Naive B cell (primary cell): Measurements from ENCODE around the gene CES4A. TPM values are rescaled to one million over a fixed set of nuclear protein-coding genes. Genes with fewer than 3 reads are reported as not detected.
A peak's percentile ranks its signal among the peaks of the same experiment; 100 is the strongest.
"Not testable (repeated sequence)": the region's sequence is repeated elsewhere in the genome, so short reads cannot be mapped to it uniquely, and the experiment has no call there.

ENCODE experiments used
- ATAC-seq, 2 donors: fragments of 150-1000 bp; cut with Tn5 transposase; 2 replicates each; pipeline ENCODE4 v1.10.0; 2021; ENCODE audit warnings: low read depth in 2 of 2, mild to moderate bottlenecking in 2 of 2, moderate library complexity in 2 of 2
- DNase-seq: peaks from one replicate; pipeline ENCODE4 v3.0.0; 2022
- H3K27ac Mint-ChIP-seq, 6 donors: one replicate each; pipeline ENCODE4 v1.8.0; 2020 to 2022; ENCODE audit warnings: mild to moderate bottlenecking in 6 of 6, mixed read lengths in 6 of 6, moderate library complexity in 5 of 6, inconsistent platforms in 2 of 6
- H3K27me3 Mint-ChIP-seq, 3 donors: one replicate each; pipeline ENCODE4 v1.8.0; 2021 to 2022; ENCODE audit warnings: mixed read lengths in 3 of 3, mild to moderate bottlenecking in 1 of 3
- H3K36me3 Mint-ChIP-seq, 2 donors: one replicate each; pipeline ENCODE4 v1.8.0; 2020 to 2022; ENCODE audit warnings: mixed read lengths in 2 of 2, inconsistent platforms in 1 of 2, mild to moderate bottlenecking in 1 of 2
- H3K4me1 Mint-ChIP-seq, 3 donors: one replicate each; pipeline ENCODE4 v1.8.0; 2020 to 2022; ENCODE audit warnings: mixed read lengths in 3 of 3, inconsistent platforms in 1 of 3, mild to moderate bottlenecking in 1 of 3, moderate library complexity in 1 of 3
- H3K4me3 Mint-ChIP-seq, 8 donors: one replicate each; pipeline ENCODE4 v1.8.0; 2020 to 2022; ENCODE audit warnings: mild to moderate bottlenecking in 8 of 8, mixed read lengths in 8 of 8, moderate library complexity in 8 of 8, inconsistent platforms in 2 of 8
- H3K9me3 Mint-ChIP-seq, 7 donors: one replicate each; pipeline ENCODE4 v1.8.0; 2020 to 2022; ENCODE audit warnings: mixed read lengths in 7 of 7, mild to moderate bottlenecking in 5 of 7, inconsistent platforms in 2 of 7, moderate library complexity in 1 of 7
- polyA plus RNA-seq, 6 donors: library from polyadenylated mRNA; unstranded; fragments of 300-500 nt; fragmentation: Illumina TruSeq; gene quantifications; one replicate each; pipeline ENCODE4 v1.2.3, GENCODE V29; 2021; ENCODE audit warnings: low read depth in 6 of 6

Gene CES4A
- polyA plus RNA-seq, 6 donors from 2014 or later, result 0.61 to 5.8 (median 1.4) TPM

- Mint-ChIP-seq H3K36me3 (no peaks in the 10 kb centered on the region), H3K27ac (no peak overlapping the region), H3K4me1 (peaks cover 13 to 27% (median 17%) of the 10 kb centered on the region in 3 donors), H3K27me3 (peaks cover 8 to 37% (median 26%) of the 10 kb centered on the region in 3 donors), H3K9me3 (no peaks in the 10 kb centered on the region), H3K4me3 (no peak overlapping the region)
- ATAC-seq (no peak), DNase-seq (no peak)
These were observed 28.1 kb upstream of the CES4A start for GRCh38 chr16:66960270-66960669.

- Mint-ChIP-seq H3K27ac (peak within 1 kb of the TSS in 4 of 6 donors; percentile 14 to 92 (median 80)), H3K4me3 (peak within 1 kb of the TSS in 7 of 8 donors; percentile 31 to 75 (median 56))
- peak; percentile 79 to 84 for ATAC-seq
These were observed 27.2 kb upstream of the CES4A start, which contains the start of gene CES3 for GRCh38 chr16:66961065-66961744. TSS of gene CES3 (plus strand) at chr16:66961266. CDS start at chr16:66961308, 42 bp downstream.

DNA sequence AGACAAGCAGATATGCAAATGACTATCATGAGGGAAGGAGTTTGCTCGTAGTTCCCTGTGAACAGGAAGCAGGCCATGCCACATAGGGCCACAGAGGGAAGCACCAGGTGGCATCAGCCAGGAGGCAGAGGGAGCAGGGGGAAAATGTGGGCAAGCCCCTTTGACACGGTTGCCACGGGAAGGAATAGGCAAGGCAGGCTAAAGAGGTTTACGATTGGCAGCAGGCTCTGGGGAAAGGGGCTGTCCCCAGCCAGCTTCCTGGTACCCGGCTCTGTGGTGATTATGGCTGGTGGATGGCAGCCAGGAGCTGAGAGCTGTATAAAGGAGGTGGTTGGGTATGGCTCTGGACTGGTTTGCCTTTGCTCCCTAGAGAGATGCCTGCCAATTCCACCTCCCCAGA is 26.5 kb upstream of the CES4A start:
- peaks cover 13 to 27% (median 17%) of the 10 kb centered on the region in 3 donors for H3K4me1 Mint-ChIP-seq
- H3K36me3 Mint-ChIP-seq, result no peaks in the 10 kb centered on the region
- DNase-seq (no peak), ATAC-seq (peak; percentile 51 to 57)
- peak overlapping the region in 2 of 6 donors; percentile 88 to 92 for H3K27ac Mint-ChIP-seq
- no peaks in the 10 kb centered on the region for H3K9me3 Mint-ChIP-seq
- H3K27me3 Mint-ChIP-seq, result peaks cover 8 to 40% (median 32%) of the 10 kb centered on the region in 3 donors
- H3K4me3 Mint-ChIP-seq, result peak overlapping the region in 7 of 8 donors; percentile 31 to 75 (median 56)

More at GRCh38 chr16:66961065-66961744, 27.2 kb upstream of the CES4A start, which contains the start of gene CES3:
- Mint-ChIP-seq H3K27me3 (peaks cover 8 to 40% (median 26%) of the 10 kb centered on the region in 3 donors), H3K9me3 (no peaks in the 10 kb centered on the region), H3K36me3 (no peaks in the 10 kb centered on the region), H3K4me1 (peaks cover 13 to 27% (median 17%) of the 10 kb centered on the region in 3 donors)
- DNase-seq, result peak; percentile 19

GRCh38 chr16:66964049-66964448 is 24.3 kb upstream of the CES4A start:
- Mint-ChIP-seq H3K36me3 (no peaks in the 10 kb centered on the region), H3K27me3 (peaks cover 10 to 31% (median 29%) of the 10 kb centered on the region in 3 donors), H3K4me3 (no peak overlapping the region), H3K9me3 (no peaks in the 10 kb centered on the region), H3K27ac (peak overlapping the region in 1 of 6 donors; percentile 57), H3K4me1 (peaks cover 10 to 23% (median 13%) of the 10 kb centered on the region in 3 donors)
- DNase-seq (no peak), ATAC-seq (no peak)

GRCh38 chr16:66968847-66969246 is 19.5 kb upstream of the CES4A start:
- H3K27me3 Mint-ChIP-seq, result peaks cover 6 to 27% (median 12%) of the 10 kb centered on the region in 3 donors
- H3K4me1 Mint-ChIP-seq, result no peaks in the 10 kb centered on the region
- no peaks in the 10 kb centered on the region for H3K9me3 Mint-ChIP-seq
- no peaks in the 10 kb centered on the region for H3K36me3 Mint-ChIP-seq
- H3K4me3 Mint-ChIP-seq, result peak overlapping the region in 1 of 8 donors; percentile 80
- no peak for ATAC-seq
- H3K27ac Mint-ChIP-seq, result no peak overlapping the region
- DNase-seq, result no peak

GRCh38 chr16:66970775-66971720 is 17.3 kb upstream of the CES4A start:
- Mint-ChIP-seq H3K9me3 (no peaks in the 10 kb centered on the region), H3K4me1 (peaks cover 0 to 3% (median 0%) of the 10 kb centered on the region in 3 donors), H3K27me3 (peaks cover 0 to 32% (median 10%) of the 10 kb centered on the region in 3 donors), H3K36me3 (no peaks in the 10 kb centered on the region), H3K4me3 (no peak overlapping the region), H3K27ac (peak overlapping the region in 1 of 6 donors; percentile 60)
- no peak for DNase-seq
- ATAC-seq, result no peak

GRCh38 chr16:66972983-66973382 is 15.4 kb upstream of the CES4A start:
- H3K4me1 Mint-ChIP-seq, result peaks cover 3 to 6% (median 5%) of the 10 kb centered on the region in 3 donors
- H3K36me3 Mint-ChIP-seq, result no peaks in the 10 kb centered on the region
- H3K27me3 Mint-ChIP-seq, result peaks cover 0 to 34% (median 8%) of the 10 kb centered on the region in 3 donors
- H3K27ac Mint-ChIP-seq, result no peak overlapping the region
- DNase-seq (no peak), ATAC-seq (no peak)
- no peaks in the 10 kb centered on the region for H3K9me3 Mint-ChIP-seq
- no peak overlapping the region for H3K4me3 Mint-ChIP-seq

DNA sequence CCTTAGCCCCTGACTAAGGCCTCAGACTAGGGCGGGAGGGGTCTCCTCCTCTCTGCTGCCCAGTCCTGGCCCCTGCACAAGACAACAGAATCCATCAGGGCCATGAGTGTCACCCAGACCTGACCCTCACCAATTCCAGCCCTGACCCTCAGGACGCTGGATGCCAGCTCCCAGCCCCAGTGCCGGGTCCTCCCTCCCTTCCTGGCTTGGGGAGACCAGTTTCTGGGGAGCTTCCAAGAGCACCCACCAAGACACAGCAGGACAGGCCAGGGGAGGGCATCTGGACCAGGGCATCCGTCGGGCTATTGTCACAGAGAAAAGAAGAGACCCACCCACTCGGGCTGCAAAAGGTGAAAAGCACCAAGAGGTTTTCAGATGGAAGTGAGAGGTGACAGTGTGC is 14.7 kb upstream of the CES4A start:
- DNase-seq, result no peak
- Mint-ChIP-seq H3K4me3 (no peak overlapping the region), H3K9me3 (no peaks in the 10 kb centered on the region), H3K36me3 (no peaks in the 10 kb centered on the region), H3K4me1 (peaks cover 3 to 6% (median 5%) of the 10 kb centered on the region in 3 donors), H3K27me3 (peaks cover 0 to 33% (median 8%) of the 10 kb centered on the region in 3 donors), H3K27ac (peak overlapping the region in 1 of 6 donors; percentile 30)
- ATAC-seq, result no peak

GRCh38 chr16:66974156-66974931 is 14.0 kb upstream of the CES4A start:
- peaks cover 0 to 36% (median 8%) of the 10 kb centered on the region in 3 donors for H3K27me3 Mint-ChIP-seq
- H3K9me3 Mint-ChIP-seq, result not testable (repeated sequence)

GRCh38 chr16:66974932-66975246 is 13.5 kb upstream of the CES4A start:
- ATAC-seq, H3K9me3 Mint-ChIP-seq, H3K27ac Mint-ChIP-seq, H3K36me3 Mint-ChIP-seq, DNase-seq, H3K4me1 Mint-ChIP-seq: not testable (repeated sequence)
- peak overlapping the region in 1 of 8 donors; percentile 58 for H3K4me3 Mint-ChIP-seq
- H3K27me3 Mint-ChIP-seq, result peaks cover 0 to 37% (median 8%) of the 10 kb centered on the region in 3 donors

More at GRCh38 chr16:66974156-66974931, 14.0 kb upstream of the CES4A start:
- not testable (repeated sequence) for H3K27ac Mint-ChIP-seq, H3K36me3 Mint-ChIP-seq, H3K4me1 Mint-ChIP-seq, DNase-seq, H3K4me3 Mint-ChIP-seq, ATAC-seq

DNA sequence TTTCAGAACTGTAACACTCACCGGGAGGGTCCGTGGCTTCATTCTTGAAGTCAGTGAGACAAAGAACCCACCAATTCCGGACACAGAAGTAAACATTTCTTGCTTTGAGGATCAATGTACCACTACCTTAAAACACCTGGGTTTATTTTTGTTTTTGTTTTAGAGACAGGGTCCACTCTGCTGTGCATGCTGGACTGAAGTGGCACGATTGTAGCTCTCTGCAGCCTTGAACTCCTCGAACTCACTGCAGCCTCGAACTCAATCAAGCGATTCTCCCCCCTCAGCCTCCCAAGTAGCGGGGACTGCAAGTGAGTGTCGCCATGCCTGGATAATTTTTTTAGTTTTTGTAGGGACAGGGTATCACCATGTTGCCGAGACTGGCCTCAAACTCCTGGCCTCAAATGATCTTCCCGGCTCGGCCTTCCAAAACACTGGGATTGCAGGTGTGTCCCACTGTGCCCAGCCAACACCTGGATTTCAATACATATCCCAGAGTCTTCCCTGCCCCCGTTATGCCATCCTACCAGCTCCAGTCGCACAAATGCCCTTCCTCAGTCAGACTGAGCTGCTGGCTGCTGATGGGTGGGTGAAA is 13.0 kb upstream of the CES4A start:
- Mint-ChIP-seq H3K9me3 (no peaks in the 10 kb centered on the region), H3K27me3 (peaks cover 0 to 37% (median 8%) of the 10 kb centered on the region in 3 donors), H3K4me1 (peaks cover 3 to 6% (median 5%) of the 10 kb centered on the region in 3 donors), H3K27ac (peak overlapping the region in 2 of 6 donors; percentile 49 to 75), H3K4me3 (peak overlapping the region in 1 of 8 donors; percentile 5), H3K36me3 (no peaks in the 10 kb centered on the region)
- no peak for DNase-seq
- no peak for ATAC-seq

DNA sequence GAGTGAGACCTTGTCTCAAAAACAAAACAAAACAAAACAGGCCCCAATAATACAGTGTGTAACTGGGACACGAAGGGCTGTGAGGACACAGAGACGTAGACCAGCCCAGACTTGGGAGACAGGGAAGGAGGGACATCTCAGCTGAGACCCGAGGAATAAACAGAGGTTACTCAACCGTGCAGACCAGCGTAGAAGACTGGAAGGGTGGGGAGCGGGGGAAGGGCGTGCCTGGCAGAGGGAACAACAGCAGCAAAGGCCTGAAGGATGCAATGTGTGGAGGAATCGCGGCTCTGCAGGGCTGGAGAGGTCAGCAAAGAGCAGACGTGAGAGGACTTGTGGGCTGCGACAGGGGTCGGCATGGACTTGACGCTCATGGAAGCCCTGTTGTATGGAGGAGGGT is 11.6 kb upstream of the CES4A start:
- peak overlapping the region in 2 of 6 donors; percentile 19 to 52 for H3K27ac Mint-ChIP-seq
- ATAC-seq, result no peak

More for the DNA sequence above, 11.6 kb upstream of the CES4A start:
- Mint-ChIP-seq H3K36me3 (no peaks in the 10 kb centered on the region), H3K4me1 (peaks cover 3 to 6% (median 5%) of the 10 kb centered on the region in 3 donors), H3K9me3 (no peaks in the 10 kb centered on the region), H3K4me3 (no peak overlapping the region), H3K27me3 (peaks cover 0 to 30% (median 8%) of the 10 kb centered on the region in 3 donors)
- DNase-seq, result no peak
